Islet of Langerhans (tissue), 1 donor: ENCODE measurements around the gene KDM4B.

Experiments used
- FAIRE-seq: peaks from one replicate; lab custom pipeline; 2011; peaks lifted over from hg19 to GRCh38; lab: Jason Lieb, UNC

KDM4B gene

GRCh38 chr19:5109560-5109959 lies 140.6 kb downstream of the KDM4B start:
- FAIRE-seq, result no peak

- no peak for FAIRE-seq
Observed at GRCh38 chr19:5110546-5110945, 141.6 kb downstream of the KDM4B start.

- no peak for FAIRE-seq
Observed at GRCh38 chr19:5111051-5111450, 142.1 kb downstream of the KDM4B start.

- FAIRE-seq, result no peak
Observed at GRCh38 chr19:5112175-5112574, 143.3 kb downstream of the KDM4B start.

GRCh38 chr19:5112681-5113575 lies 144.0 kb downstream of the KDM4B start:
- no peak for FAIRE-seq

GRCh38 chr19:5113633-5114586 lies 145.0 kb downstream of the KDM4B start:
- FAIRE-seq, result no peak

- no peak for FAIRE-seq
Observed at GRCh38 chr19:5114727-5115126, 145.8 kb downstream of the KDM4B start.

- FAIRE-seq, result no peak
Observed at GRCh38 chr19:5115351-5115750, 146.4 kb downstream of the KDM4B start.

GRCh38 chr19:5115771-5116202 lies 146.9 kb downstream of the KDM4B start:
- FAIRE-seq, result no peak

GRCh38 chr19:5116292-5116691 lies 147.4 kb downstream of the KDM4B start:
- no peak for FAIRE-seq

GRCh38 chr19:5117421-5117820 lies 148.5 kb downstream of the KDM4B start:
- FAIRE-seq, result no peak

- FAIRE-seq, result no peak
Observed at GRCh38 chr19:5118026-5118425, 149.1 kb downstream of the KDM4B start.

- no peak for FAIRE-seq
Observed at GRCh38 chr19:5119297-5119998, 150.5 kb downstream of the KDM4B start.

GRCh38 chr19:5120321-5120720 lies 151.4 kb downstream of the KDM4B start:
- no peak for FAIRE-seq

- no peak for FAIRE-seq
Observed at GRCh38 chr19:5120833-5121232, 151.9 kb downstream of the KDM4B start.

- no peak for FAIRE-seq
Observed at GRCh38 chr19:5121266-5122120, 152.6 kb downstream of the KDM4B start.

GRCh38 chr19:5122121-5122400 lies 153.1 kb downstream of the KDM4B start:
- no peak for FAIRE-seq

- FAIRE-seq, result no peak
Observed at GRCh38 chr19:5122671-5123409, 153.9 kb downstream of the KDM4B start.

- FAIRE-seq, result no peak
Observed at GRCh38 chr19:5123646-5124045, 154.7 kb downstream of the KDM4B start.

- FAIRE-seq, result no peak
Observed at GRCh38 chr19:5124111-5124855, 155.4 kb downstream of the KDM4B start.
